IPS-NIHi7 (cell line): ENCODE data around the gene TIGAR.

Source experiments
- DNase-seq: peaks from one replicate; pipeline ENCODE4 v3.0.0; 2012; ENCODE audit warnings: mixed read lengths; ENCODE audit errors: extremely low spot score

The TIGAR gene

DNA sequence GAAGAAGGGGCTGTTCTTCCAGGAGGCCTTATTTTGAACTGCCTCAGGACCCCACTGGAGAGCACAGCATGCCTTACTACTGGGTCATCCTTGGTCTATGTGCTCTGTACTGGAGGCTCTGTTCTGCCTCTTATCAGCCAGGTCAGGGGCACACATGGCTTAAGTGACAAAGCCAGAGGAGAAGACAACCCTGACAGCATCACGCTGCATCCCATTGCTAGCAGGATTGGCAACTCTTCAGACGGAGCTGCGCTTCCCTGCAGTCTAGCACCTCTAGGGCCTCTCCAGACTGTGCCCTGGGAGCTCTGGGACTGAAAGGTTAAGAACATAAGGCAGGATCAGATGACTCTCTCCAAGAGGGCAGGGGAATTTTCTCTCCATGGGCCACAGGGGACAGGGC, 17.3 kb upstream of the TIGAR start:
- no peak for DNase-seq

DNA sequence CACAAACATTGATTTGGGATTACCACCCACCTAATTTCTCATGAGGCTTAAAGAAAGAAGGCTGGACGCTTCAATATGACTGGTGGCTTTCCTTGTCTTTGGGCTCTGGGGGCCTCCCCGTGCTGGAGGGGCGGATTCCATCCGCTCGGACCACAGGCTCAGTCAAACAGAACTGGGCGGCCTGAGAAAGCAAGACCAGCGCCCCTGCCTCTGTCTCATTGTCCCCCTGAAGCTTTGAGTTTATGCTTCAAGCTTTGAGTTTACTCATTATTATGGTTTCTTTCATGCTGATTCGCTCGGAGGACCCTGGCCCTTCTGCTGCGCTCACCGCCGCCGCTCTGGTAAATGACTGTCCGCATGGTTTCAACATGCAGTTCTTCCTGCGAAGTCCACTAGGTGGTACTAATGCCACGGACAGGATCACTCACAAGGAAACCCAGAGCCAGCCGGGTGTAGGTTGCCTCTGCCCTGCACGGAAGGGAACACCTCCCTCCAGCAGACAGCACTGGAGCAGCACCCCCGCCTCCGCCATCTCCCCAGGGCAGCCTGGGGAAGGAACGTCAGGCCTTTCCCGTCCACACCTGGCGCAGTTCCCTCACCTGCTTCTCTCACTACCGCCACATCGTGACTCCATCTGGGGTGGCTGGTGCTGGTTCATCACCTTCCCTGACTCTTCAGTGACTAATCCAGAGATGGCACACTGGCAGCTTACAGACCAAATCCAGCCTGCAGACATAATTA, 13.2 kb upstream of the TIGAR start:
- peak; percentile 97 for DNase-seq

DNA sequence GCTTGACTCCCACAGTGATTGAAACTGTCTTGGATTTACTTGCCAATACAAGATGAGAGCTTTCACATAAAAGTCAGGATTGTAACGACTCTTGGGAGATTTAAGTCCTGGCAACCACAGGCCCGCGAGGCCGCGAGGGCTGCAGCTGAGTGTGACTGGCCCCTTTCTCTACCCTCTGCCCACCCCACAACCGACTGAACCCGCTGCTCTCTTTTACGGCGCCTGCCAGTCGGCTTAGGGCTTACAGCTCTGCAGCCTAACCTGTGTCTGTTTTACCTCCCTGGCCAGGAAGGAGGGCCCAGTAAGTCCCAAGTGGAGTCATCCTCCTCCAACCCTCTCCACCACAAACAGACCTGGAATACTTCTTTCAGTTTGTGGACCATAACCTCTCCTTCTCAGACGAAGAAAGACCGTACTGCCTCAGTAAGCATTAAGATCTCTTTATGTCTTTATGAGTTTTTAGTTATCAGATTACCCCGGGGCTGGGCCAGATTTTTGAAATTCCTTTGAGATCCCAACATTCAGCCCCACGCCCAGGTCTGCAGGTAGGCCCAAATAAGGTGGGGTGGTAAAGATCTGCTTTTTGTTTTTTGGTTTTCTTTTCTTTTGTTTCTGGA, 12.6 kb upstream of the TIGAR start:
- DNase-seq = no peak

DNA sequence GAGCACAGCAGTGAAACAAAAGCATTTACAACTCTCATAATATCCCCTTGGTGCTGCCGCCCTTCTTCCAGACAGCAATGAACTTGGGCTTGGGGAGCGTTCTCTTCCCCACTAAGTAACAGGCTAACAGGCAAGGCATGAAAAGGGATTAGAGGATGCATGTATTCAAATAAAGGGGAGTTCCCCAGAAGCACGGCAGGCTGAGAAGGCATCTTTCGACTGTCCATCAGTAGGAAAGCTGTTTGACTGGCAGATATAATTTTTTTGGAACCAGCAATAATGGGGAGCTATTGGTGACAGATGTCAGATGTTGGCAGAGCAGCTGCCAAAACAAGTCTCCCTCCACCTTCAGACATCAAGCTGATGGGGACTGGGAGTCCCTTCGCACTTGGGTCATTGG, 9.2 kb upstream of the TIGAR start:
- no peak for DNase-seq

DNA sequence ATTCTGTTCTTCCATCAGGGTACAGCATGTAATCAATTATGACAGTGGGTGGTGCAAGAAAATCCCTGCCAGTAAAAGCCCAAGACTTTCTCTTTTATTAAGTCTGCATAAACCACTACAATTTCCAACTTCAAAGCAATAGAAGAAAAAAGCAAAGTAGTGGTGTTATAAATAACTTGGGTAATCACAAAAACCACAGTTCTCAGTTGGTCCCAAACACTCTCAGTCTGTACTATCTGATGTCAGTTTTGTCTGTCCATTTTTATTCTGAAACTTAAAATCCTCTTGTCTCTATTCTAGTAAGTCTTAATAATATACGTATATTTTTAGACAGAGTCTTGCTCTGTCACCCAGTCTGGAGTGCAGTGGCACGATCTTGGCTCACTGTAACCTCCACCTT, 8.8 kb upstream of the TIGAR start:
- no peak for DNase-seq

DNA sequence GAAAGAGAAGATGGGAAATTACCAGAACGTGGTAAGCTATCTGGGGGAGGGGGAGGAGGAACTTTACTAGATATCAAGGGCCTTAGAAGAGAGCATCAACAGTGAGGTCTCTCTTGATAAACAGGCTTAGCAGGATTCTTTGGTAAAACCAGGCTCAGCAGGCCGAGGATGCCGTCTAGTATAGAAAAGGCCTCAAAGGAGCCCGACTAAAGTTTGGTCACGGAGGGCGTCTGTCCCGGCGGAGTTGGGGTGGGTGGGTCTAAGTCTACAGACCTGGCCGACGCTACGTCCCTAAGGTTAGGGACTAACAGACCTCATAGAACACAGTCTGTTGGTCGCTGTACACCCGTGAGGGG, 538 bp upstream of the TIGAR start:
- DNase-seq = no peak

DNA sequence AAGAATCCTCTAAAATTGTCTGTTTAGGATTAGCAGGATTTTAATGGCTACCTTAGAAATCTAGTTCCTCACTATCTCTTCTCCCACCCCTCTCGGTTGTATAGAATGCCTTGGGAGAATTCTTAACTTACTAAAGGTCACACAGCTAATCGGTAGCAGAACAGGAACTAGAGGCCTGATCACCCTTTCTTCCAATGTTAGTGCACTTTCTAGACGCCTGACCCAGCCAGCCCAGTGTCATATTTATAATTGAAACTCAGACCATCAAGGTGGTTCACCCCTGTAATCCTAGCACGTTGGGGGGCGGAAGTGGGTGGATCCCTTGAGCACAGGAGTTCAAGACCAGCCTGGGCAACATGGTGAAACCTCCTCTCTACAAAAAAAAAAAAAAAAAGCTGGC, 1.7 kb downstream of the TIGAR start:
- no peak for DNase-seq

DNA sequence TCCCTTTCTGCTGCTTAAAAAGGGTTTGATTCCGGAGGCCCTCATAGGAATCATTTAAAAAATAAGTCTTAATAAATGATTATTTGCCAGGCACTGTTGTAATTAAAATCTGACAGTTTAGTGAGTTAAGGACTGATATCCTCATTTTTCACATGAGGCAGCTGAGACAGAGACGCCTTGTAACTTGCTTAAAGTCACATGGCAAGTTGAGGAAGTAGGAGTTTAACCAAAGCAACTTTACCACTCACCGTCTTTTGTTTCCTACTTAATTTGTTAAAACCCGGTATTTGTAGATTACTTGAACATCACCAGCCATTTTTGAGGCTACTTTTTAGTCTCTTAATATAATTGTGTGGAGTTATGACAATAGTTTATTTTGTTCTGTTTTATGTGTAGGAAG, 2.4 kb downstream of the TIGAR start:
- no peak for DNase-seq

DNA sequence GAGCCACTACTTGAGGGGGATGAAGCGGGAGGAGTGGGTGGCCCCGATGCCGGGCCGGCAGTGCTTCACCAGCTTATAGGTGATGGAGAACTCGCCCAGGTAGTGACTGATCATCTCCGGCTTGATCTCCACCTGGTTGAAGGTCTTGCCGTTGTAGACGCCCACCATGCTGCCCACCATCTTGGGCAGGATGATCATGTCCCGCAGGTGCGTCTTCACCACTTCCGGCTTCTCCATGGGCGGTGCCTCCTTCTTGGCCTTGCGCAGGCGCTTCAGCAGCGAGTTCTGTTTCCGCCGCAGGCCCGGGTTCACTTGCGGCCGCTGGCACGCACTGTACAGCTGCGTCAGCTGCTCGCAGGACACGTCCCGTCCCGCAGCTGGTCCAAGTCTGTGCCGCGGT, 3.4 kb downstream of the TIGAR start:
- DNase-seq = no peak

DNA sequence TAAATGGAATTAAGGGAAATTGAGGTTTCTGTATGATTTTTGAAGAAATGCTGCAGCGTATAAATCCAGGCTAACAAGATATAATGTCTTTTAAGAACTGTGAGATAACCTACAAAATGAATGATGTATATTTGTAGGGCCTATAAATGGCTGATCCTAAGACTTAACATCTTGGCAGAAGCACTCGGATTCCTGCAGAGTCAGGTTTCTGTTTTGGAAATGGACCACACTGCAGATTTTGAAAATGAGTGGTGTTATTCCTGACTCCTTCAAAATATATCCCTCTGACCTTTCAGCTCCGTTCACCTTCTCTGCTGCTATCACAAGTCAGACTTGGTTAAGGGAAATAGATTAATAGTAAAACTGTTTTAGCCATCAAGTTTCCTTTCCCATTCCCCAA, 5.0 kb downstream of the TIGAR start:
- no peak for DNase-seq

DNA sequence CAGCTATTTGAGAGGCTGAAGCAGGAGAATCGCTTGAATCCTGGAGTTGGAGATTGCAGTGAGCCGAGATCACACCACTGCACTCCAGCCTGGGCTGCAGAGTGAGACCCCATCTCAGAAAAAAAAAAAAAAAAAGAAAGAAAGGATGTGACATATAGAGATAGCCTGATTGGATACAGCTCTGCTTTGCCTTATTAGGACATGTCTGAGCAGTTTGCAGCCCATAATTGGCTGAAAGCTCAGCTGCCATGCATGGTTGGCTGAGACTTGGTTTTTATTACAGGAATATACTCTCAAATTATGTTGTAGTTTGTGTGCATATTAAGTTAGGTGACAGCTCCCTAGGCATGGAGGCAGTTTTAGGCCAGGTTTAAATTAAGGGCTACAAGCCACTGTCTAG, 6.3 kb downstream of the TIGAR start:
- no peak for DNase-seq

DNA sequence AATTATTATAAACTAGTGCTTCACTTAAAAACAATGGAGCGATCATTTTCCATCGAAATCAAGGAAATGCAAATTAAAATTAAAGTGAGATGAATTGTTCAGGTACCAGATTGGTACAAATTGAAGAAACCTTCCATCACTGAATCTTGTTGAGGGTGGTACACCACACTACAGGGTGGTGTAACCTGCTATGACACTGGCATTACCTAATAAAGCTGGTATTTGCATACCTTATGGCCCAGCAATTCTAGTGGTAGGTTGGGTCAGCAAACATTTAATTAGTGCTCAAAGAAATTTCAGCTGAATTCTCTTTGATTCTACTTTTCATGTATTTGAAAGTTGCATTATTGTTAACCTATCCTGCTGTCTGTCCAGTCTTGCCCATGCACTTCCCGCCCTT, 9.2 kb downstream of the TIGAR start:
- DNase-seq = no peak

DNA sequence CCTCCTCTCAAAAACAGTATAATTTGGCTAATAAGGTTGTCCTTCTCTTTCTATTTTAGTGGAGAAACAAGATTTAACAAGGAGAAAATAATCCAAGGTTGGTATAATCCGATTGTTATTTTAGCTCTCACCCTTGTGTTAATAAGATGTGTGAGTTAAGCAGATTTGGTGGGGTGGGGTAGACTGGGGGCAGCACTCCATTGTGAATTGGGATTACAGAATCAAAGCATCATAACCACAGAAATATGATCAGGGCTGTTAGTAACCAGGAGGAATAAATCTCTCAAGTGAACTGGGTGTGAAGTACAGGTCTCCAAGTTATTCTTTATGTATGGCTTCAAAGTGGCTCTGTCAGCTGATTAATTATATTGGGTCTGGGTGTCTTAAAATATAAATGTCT, 10.2 kb downstream of the TIGAR start:
- DNase-seq = no peak

DNA sequence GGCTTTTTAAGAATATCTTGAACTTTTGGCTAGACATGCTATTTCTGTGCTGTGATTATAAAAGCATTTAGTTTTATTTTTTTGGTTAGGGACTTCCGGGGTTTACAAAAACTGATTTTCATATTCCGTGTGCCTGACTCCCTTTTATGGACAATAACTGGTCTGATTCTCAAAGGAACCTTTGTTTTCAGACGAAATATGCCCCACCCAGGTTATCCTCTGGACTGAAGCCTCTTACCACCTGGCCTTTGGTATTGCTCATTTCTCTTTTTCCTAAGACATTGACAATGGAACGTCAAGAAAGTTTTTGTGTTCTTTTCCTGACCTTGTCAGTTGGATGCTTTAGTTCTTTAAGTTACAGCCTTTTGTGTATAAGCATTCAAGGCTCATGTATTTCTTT, 10.8 kb downstream of the TIGAR start:
- DNase-seq = no peak

DNA sequence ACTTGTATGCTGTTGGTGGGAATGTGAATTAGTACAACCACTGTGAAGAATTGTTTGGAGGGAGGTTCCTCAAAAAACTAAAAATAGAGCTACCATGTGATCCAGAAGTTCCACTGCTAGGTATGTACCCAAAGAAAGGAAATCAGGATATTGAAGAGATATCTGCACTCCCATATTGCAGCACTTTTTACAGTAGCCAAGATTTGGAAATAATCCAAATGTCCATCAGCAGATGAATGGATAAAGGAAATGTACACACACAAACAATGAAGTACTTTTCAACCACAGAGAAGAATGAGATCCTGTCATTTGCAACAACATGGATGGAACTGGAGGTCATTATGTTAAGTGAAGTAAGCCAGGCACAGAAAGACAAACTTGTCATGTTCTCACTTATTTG, 25.9 kb downstream of the TIGAR start:
- no peak for DNase-seq

DNA sequence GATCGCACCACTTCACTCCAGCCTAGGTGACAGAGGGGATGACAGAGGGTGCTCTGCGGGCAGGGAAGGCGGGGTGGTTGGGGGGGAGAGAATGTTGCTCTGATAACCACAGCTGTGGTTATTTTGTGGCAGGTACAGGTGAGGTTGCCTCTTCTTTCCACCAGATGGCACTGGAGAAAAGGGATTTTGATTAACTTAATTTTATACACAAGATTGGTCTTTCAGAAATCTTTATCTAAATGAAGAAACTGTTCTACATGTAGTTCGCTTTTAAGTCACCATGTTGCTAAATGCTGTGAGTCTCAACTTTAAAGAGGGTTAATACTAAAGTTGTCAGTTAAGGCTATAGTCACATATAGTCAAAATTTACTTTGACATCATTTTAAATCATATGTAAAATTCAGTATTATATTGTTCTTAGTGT, 32.8 kb downstream of the TIGAR start:
- peak; percentile 45 for DNase-seq

DNA sequence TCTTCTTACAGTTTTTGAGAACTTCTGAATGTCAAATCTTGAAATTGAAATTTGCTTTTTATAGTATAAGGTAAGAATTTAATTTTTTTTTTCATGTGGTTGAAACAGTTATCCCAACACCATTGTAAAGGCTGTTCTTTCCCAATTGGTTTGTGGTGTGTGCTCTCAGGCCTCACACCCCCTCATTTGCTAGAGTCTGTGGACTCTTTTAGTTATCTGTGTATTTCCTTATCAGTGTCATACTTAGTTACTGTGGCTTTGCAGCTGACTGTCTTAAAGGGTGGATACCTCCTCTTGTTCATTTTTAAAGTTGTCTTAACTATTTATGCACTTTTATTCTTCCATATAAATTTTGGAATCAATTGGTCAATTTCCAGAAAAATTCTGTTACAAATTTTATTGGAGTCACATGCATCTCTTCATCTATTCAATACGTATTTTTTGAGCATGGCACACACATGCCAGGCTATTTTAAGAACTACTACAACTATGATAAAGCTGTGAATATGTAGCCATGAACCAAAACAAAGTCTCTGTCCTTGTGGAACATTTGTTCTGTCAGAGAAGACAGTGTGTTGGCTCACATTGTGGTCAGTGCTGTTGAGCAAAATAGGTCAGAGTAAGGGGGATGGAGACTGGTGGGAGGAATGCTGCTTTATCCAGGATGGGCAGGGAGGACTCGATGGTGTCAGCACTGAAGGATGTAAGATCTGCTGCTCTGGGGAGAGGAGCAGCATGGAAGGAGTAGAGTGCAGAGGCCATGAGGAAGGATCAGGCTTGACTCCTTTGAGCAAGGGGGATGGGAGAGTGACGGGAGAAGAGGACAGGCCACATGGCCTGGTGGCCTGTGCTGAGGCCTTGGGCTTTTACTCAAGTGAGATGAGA, 34.4 kb downstream of the TIGAR start:
- no peak for DNase-seq

DNA sequence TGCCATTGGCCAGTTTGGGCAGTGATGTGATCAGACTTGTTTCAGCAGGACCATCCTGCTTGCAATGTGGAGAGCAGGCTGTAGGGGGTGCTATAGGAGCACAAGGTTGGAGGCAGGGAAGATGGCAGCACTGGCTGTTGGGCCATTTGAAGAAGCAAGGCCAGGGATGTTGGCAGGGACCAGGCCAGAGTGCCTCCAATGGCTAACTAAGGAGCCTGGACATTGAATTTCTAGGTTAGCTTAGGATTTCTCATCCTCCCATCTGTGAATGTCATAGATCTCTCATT, 35.0 kb downstream of the TIGAR start:
- peak; percentile 78 for DNase-seq

DNA sequence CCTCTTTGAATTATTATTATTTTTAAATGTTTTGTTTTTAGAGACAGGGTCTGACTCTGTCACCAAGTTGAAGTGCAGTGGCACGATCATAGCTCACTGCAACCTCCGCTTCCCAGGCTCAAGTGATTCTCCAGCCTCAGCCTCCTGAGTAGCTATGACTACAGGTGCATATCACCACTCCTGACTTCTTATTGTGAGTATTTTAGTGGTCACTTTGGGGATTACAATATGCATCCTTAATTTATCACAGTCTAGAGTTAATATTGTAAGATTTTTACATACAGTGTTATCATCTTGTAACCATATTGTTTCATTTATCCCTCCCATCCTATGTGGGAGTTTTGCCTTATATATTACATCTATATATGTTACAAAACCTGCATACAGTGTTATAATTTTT, 45.1 kb downstream of the TIGAR start:
- no peak for DNase-seq

DNA sequence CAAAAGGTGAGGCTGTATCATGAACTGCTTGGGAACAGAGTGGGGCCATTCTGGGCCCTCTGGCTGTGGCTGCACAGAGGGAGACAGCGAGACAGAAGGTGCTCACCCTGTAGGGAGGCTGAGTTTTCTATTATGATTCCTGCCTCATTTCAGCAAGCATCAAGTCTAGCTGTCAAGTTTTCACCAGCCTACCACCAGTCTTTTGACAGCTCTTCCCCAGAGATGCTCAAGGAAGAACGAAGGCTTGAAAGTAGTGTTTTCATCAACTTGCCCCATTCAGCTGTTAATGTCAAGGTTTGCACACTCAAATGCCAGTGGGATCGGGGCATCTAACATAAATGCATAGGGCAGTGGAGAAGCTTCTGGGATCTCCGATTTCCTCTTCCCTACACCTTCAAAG, 48.5 kb downstream of the TIGAR start:
- DNase-seq = no peak

DNA sequence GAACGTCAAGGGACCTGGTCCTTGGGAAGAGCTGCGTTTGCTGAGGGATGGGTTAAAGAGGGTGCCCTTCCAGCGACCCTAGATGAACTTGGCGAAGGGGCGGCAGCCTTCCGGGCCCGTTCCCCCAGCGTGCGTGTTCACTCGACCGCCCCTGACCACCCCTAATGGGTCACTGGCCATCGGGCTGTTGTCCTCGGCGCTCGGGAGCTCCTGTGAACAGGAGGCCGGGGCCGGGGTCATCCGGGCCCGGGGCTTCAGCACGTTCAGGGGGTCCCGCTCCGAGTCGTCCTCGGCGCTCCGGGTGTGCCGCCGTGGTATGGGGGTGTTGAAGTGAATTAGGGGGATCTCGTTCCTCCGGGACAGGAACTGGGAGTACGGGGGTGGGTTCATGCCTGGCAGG, 49.3 kb downstream of the TIGAR start:
- no peak for DNase-seq

DNA sequence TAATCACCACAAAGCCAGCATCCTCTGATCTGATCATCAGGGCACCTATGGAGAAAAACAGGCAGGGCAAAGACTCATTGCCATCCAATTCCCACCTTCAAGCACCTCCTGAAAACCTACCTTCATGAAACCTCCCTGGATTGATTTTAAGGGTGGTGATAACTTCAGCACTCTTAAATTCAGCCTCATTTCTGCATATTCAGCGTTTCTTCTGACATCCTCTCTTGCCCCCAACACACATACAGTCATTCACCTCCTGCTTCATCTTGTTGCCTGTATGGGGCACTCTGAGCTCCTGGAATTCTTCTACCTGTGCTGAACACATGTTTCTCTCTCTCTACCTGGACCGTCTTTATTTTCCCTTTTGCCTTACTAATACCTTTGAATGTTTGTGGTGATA, 51.6 kb downstream of the TIGAR start:
- no peak for DNase-seq

DNA sequence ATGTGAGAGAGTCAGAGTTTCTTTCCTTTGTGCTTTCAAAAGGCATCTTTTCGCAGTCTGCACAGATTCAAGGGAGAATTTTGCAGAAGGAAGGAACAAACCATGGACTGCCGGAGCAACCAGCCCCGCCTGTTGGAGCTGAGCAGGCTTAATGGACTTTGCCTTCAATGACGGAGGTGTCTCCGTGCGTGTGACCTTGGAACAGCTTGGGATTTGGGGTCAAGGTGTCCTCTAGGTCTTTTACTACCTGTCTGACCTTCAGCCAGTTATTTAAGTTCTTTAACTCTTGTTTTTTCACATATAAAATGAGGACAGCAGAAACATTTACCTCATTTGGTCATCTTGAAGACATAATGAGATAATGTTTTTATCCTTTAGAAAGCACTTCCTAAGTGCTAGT, 54.4 kb downstream of the TIGAR start:
- DNase-seq = no peak
